ENCODE data around the gene PRR12.

GRCh38 chr19:49614096-49614833 is 23.3 kb downstream of the PRR12 start:
- TF ChIP-seq CTCF (IDR thresholded peaks at IDR 0.05) (no peak), POLR2AphosphoS5 (IDR thresholded peaks at IDR 0.05) (no peak), EP300 (IDR thresholded peaks at IDR 0.05) (no peak), POLR2A (IDR thresholded peaks at IDR 0.05) (no peak)

Data from upper lobe of left lung (tissue), 4 donors.